NCI-H774 (cell line): Measurements from ENCODE around the gene TMEM245.
"Not testable (repeated sequence)": the region's sequence is repeated elsewhere in the genome, so short reads cannot be mapped to it uniquely, and the experiment has no call there.

ENCODE experiments used
- DNase-seq: peaks from one replicate; lab custom pipeline; 2025; lab: John Stamatoyannopoulos, UW

Gene TMEM245

GRCh38 chr9:109063760-109064159 is 56.0 kb downstream of the TMEM245 start:
- DNase-seq = no peak

GRCh38 chr9:109062543-109062942 is 57.2 kb downstream of the TMEM245 start:
- DNase-seq = no peak

- DNase-seq = no peak
These were observed 59.6 kb downstream of the TMEM245 start for GRCh38 chr9:109060191-109060590.

DNA sequence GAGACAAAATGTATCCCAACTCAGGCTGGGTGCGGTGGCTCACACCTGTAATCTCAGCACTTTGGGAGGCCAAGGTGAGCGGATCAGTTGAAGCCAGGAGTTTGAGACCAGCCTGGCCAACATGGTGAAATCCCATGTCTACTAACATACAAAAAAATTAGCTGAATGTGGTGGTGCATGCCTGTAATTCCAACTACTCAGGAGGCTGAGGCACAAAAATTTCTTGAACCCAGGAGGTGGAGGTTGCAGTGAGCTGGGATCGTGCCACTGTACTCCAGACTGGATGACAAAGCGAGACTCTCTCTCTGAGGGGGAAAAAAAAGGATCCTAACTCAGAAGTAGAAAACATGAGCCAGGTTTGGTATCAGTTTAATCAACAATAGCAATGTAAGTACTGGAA is 66.6 kb downstream of the TMEM245 start:
- not testable (repeated sequence) for DNase-seq

GRCh38 chr9:109052416-109052815 is 67.3 kb downstream of the TMEM245 start:
- DNase-seq = no peak

- DNase-seq = no peak
These were observed 68.0 kb downstream of the TMEM245 start for GRCh38 chr9:109051733-109052132.

GRCh38 chr9:109050444-109050843 is 69.3 kb downstream of the TMEM245 start:
- DNase-seq = no peak

DNA sequence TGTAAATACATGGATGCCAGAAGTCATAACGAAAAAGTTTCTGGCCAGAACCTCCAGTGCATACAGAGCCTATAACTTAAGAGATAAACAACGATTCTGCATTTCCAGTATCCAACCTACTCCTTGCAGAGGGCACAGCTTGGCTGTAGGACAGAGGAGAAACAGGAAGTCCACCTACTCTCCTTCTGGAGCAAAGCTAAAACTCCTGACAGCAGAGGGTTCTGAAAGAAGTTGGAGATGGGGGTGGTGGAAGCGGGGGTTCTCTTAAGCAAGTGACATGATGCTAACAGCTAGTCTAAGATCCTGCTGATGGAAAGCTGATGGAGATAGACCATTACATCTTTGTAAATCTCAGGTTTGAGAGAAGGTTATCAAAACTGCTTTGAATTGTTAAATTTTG is 70.9 kb downstream of the TMEM245 start:
- no peak for DNase-seq

DNA sequence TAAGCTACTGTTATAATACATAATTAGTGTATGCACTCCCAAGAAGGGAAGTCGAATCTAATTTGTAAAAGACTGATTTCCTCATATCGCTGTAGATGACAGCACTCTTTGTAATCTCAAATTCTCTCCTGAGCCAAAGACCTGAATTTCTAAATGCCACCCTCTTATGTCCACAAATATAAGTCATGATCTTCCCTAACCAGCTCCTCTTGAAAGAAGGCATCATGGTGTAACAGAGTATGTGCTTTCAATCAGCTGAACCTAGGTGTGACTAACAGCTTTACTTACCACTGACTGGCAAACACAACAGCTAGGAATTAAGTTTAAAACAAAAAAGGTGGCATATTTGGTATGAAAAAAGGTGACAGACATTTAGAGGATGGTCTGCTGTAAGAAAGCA is 72.5 kb downstream of the TMEM245 start:
- no peak for DNase-seq

- no peak for DNase-seq
These were observed 73.4 kb downstream of the TMEM245 start for GRCh38 chr9:109046346-109046745.

GRCh38 chr9:109043578-109043977 is 76.2 kb downstream of the TMEM245 start:
- DNase-seq = no peak

DNA sequence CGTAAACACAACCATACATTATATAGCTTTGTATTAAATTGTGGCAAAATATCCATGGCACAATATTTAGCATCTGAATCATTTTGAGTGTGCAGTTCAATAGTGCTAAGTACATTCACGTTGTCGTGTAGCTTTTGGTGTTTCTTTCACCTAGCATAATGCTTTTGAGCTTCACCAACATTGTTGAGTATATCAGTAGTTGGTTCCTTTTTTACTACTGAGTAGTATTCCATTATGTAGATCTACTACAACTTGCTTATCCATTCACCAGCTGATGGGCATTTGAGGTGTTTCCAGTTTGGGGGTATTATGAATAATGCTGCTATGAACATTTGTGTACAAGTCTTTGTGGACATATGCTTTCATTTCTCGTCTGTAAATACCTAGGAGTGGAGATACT is 79.2 kb downstream of the TMEM245 start:
- no peak for DNase-seq

DNA sequence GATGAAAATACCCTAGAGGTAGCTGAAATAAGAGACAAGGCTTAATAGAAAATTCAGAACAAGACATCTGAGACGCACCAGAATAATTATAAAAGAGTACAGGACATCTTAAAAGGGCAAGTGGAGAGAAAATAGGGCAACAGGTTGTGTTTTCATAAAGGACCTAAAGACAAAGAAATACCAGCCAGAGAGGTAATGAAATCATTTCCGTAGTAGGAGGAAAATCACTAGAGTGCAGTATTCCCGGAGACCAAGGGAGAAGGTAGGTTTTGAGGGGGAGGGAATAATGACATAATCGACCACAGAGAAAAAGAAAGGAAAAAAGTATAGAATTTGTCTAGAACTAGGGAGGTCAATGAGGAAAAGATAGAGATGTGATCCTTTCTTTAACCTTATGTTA is 80.2 kb downstream of the TMEM245 start:
- DNase-seq = no peak

DNA sequence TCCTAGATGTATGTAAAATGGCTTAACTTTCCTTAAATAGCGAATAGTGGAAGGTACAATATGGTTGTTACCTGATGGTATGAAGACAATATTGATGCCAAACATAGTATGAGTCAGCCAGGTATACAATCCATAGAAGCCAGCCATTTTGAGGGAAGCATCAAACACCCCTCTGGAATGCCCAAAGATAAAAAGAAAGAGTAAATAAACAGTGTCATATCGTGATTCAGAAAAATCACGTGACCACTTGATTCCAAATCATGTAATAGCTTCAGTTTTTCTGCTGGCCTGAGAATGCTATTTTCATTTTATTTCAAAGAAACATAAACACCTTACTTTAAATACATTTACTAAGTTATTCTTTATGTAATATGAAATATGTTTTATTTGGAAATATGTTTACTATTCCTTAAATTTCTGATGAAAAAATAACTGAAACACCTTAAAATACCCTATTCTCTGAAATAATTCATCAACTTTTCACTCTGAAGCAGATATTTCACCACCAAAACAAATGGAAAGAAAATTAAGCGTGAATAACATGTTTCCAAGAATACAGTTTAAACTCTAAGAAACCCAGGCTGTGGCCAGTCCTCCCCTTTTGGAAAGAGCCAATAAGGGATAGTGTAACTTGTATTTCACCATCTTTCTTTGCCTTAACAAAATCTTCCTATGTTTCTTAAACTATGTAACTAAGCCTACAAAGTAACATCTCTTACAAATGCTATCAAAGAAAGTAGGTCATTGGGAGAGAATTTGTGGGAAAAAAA is 81.6 kb downstream of the TMEM245 start:
- DNase-seq = no peak

- DNase-seq = no peak
These were observed 82.7 kb downstream of the TMEM245 start for GRCh38 chr9:109036744-109037680.

- no peak for DNase-seq
These were observed 83.9 kb downstream of the TMEM245 start for GRCh38 chr9:109035684-109036423.

- no peak for DNase-seq
These were observed 85.6 kb downstream of the TMEM245 start for GRCh38 chr9:109033941-109034700.

DNA sequence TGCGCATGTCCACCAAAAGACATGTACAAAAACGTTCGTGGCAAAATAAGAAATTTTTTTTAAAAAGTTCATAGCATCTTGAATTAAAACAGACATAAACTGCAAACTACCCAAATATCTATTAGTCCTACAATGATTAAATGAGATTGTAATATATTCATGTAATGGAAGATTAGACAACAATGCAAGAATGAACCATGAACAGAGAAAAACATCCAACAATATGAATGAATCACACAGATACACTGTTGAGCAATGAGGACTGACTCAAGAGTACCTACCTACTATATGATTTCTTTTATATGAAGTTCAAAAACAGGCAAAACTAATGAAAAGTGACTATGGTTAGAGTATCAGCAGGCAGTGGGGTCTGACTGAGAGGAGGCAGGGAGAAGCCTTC is 88.5 kb downstream of the TMEM245 start:
- no peak for DNase-seq

DNA sequence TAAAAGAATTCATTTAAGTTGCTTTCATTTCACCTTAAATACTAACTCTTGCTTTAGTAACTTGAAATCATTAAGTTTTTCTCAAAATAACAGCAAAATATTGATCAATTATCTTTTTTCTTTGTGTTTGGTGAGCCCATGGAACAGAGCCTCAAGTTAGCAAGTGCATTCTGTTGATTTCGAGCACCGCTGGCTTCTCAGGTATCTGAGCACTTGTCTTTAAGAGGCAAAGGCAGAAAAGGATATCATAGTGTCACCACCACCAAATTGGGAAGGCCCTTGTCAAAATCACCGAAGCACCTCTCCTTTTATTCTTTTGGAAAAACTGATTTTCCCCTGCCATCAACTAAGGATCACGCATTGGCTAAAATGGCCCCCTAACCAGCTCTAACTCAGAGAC is 89.3 kb downstream of the TMEM245 start:
- DNase-seq = no peak

- DNase-seq = no peak
These were observed 91.3 kb downstream of the TMEM245 start for GRCh38 chr9:109028457-109028856.

DNA sequence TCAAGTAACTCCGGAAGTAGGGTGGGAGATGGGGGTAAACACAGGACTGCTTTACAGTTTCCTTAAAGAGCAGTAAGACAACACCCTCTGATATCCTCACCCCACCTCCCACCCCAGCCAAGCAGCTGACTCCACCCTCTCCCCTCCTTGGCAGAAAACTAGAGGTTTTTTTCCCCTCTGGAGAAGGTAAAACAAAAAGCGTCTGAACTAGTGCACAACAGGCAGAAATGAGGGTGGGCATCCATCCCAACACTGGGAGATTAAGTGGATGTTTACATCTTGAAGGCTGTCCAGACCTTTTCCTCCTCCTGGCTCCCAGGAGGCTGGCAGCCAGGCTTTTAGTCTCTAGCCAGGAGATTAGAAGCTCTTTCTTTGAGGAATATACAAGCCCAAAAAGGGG is 92.6 kb downstream of the TMEM245 start:
- DNase-seq = no peak

DNA sequence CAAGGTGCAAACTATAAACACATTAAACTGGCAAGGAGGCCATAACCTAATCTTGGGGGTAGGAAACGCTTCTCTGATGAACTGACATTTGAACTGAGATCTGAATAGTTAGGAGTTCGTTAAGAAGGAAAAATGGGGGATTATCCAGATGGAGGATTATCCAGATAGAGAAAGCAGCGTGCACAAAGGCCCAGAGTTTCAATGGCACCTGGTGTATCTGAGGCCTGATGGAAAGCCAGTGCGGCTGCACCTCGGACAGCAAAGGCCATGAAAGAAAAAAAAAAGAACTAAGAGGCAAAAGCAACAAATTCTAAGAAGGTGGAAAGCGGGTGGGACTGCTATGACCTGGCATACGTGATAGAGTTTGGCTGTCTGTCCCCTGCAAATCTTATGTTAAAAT is 93.4 kb downstream of the TMEM245 start:
- DNase-seq = no peak
